Heart right ventricle (tissue), 16 donors: Measurements from ENCODE around the gene SCMH1. TPM values are rescaled to one million over a fixed set of nuclear protein-coding genes. Genes with fewer than 3 reads are reported as not detected.

Experiments
- ATAC-seq, 8 donors: fragments of 200-7000 bp; cut with Tn5 transposase; one replicate each; pipeline ENCODE4 v1.9.1; 2020; ENCODE audit warnings: mild to moderate bottlenecking in 8 of 8, moderate library complexity in 8 of 8, moderate number of reproducible peaks in 1 of 8
- DNase-seq, 2 donors: peaks; one replicate each; pipeline ENCODE4 v3.0.0-alpha.2; 2020
- H3K27ac ChIP-seq, 10 donors: fragments of 200-600 bp; sonication (generic) in 2 of 10; one replicate each; pipeline versions ENCODE4 v1.5.0 to v1.8.0; 2020 to 2022; ENCODE audit warnings: mild to moderate bottlenecking in 3 of 10
- H3K27me3 ChIP-seq, 7 donors: fragments of 200-600 bp; one replicate each; pipeline ENCODE4 v1.8.0; 2021 to 2022; ENCODE audit warnings: mild to moderate bottlenecking in 2 of 7
- H3K36me3 ChIP-seq, 9 donors: fragments of 200-600 bp; sonication (generic) in 1 of 9; one replicate each; pipeline versions ENCODE4 v1.5.0 to v1.8.0; 2020 to 2022; ENCODE audit warnings: mild to moderate bottlenecking in 2 of 9
- H3K4me1 ChIP-seq, 9 donors: fragments of 200-600 bp; sonication (generic) in 1 of 9; one replicate each; pipeline versions ENCODE4 v1.5.0 to v1.8.0; 2020 to 2022; ENCODE audit warnings: mild to moderate bottlenecking in 4 of 9
- H3K4me3 ChIP-seq, 10 donors: fragments of 200-600 bp; sonication (generic) in 2 of 10; one replicate each; pipeline versions ENCODE4 v1.5.0 to v1.8.0; 2020 to 2022; ENCODE audit warnings: mild to moderate bottlenecking in 7 of 10, moderate library complexity in 2 of 10
- H3K9me3 ChIP-seq, 11 donors: fragments of 200-600 bp in 10 of 11; sonication (generic) in 2 of 11; one replicate each; pipeline versions ENCODE4 v1.5.0 to v1.8.0; 2013 to 2022; ENCODE audit warnings: mild to moderate bottlenecking in 2 of 11, control low read depth in 1 of 11, moderate library complexity in 1 of 11
- WGBS, 2 donors: extraction: QIAGEN DNeasy Blood & Tissue Kit; methylation state at CpG; one replicate each; pipeline ENCODE4 v1.1.7; 2013; ENCODE audit warnings: inconsistent platforms in 1 of 2; 5-methylcytosine and 5-hydroxymethylcytosine counted together
- intact Hi-C, 10 donors: fragments of 100-400 bp; cut with DNase I; formaldehyde crosslinking; loops; one replicate each; pipeline versions ENCODE4 v1.11.1 to v1.14.2; 2022
- long read RNA-seq, 3 donors: library from polyadenylated mRNA; unstranded; transcript quantifications; one replicate each; pipeline ENCODE4 v2.0.0, GENCODE V29; 2020 to 2021
- polyA plus RNA-seq, 2 donors: library from polyadenylated mRNA; stranded (reverse); fragments of 200-250 nt; gene quantifications; one replicate each; pipeline ENCODE4 v1.2.3, GENCODE V29; 2013
- total RNA-seq, 10 donors: library from RNA; stranded (reverse); fragmentation: NEBNext Ultra II Directional in 3 of 10; extraction: Animal tissue kit (Norgen Biotek cat#: 25700) in 3 of 10; gene quantifications; one replicate each; pipeline versions ENCODE4 v1.2.1 to v1.2.4, GENCODE V29; 2021 to 2023
- TF ChIP-seq, protein P1 (sequence below), 9 donors: fragments of 200-600 bp; sonication (generic) in 2 of 9; IDR thresholded peaks; one replicate each; pipeline versions ENCODE4 v1.5.0 to v1.8.0; 2021 to 2022; ENCODE audit warnings: antibody characterized with exemption in 9 of 9, mild to moderate bottlenecking in 5 of 9, moderate library complexity in 1 of 9
- donor health status: Arrhythmogenic right ventricular cardiomyopathy.
- donor health status: ischemic (EF 13 %, LVEDD 7.1; RV severe dilation, severe dysfunction).
- donor health status: healthy with polysubstance abuse.
- donor health status: DM: no; HTN: yes; CAD: no.
- donor health status: DM: no; HTN: no; CAD: no.
- donor health status: ischemic (EF 25% LVEDD 6.9; RV normal size, moderate dysfunction).
- donor health status: ischemic (EF 25% LVEDD 5.7; RV mildly dilated, moderate dysfunction).
- donor health status: healthy.
- donor health status: DM: yes; HTN: yes; CAD: no.
- donor health status: Ischemic cardiomyopathy.
- donor health status: ischemic (EF 35%, LVEDD 5.7; RV mildly dilated, moderate dysfunction).
- donor health status: nonischemic (EF 11% LVEDD 7.7; RV severe dilation, severe dysfunction).
- donor health status: DM: yes; HTN: yes; CAD: no.
- donor health status: PGD.
- donor health status: ischemic (EF 29% LVEDD 5.4; RV normal size, mild dysfunction).
- donor health status: nonischemic (EF 23%, LVEDD 6.1; RV moderate dilation, normal function).

SCMH1 gene
- total RNA-seq (10 to 100 TPM; 34.4 to 53.5 (median 46.1) TPM), polyA plus RNA-seq (10 to 100 TPM; 29.6 to 34.3 TPM)
- long read RNA-seq, donor 1, partial matches to known transcripts, result 31 of 64 reads
- long read RNA-seq, donor 1, other reads (novel, unspliced or antisense), result 28 of 64 reads
- long read RNA-seq, donor 2, partial matches to known transcripts, result 38 of 63 reads
- long read RNA-seq, donor 2, other reads (novel, unspliced or antisense), result 21 of 63 reads
- long read RNA-seq, donor 3, partial matches to known transcripts, result 130 of 173 reads
- long read RNA-seq, donor 3, other reads (novel, unspliced or antisense), result 42 of 173 reads

DNA sequence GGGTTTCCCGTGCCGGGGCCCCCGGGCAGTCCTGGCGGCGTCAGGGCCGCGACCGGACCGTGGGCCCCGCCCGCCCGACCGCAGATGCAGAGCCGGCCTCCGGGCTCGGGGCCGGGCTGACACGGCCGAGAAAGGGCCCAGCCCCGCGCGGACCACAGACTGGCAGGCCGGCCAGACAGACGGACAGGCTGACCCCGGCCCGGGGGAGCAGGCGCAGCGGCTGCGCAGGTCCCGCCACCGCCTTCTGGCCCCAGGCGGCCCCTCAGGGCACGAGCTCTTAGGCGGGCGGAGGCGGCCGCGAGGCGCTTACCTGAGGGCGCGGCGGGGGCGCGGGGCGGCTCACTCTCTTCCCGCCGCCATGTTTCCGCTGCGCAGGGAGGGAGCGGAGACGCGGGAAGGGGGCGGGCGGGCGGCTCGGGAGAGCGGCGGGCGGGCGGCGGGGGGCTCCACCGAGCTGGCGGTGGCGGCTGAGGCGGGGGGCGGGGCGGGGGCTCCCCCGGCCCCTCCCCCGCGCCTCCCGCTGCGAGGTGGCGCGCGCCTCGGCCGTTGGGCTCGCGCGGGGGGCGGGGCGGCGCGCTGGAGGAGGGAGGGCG, at the start of gene SCMH1:
TSS of gene SCMH1 (minus strand) at position 558 of the 593 bp plus-strand sequence. CDS start 56,173 bp downstream, outside the sequence.
- intact Hi-C loops, result no loop called here
- DNase-seq, result peak; percentile 36 to 49
- H3K4me3 ChIP-seq, result peak within 1 kb of the TSS; percentile 73 to 94 (median 88)
- H3K4me1 ChIP-seq, result peaks cover 0 to 51% (median 42%) of the 10 kb centered on the region in 9 donors
- peak; percentile 39 to 73 (median 64) for ATAC-seq
- H3K36me3 ChIP-seq, result no peaks in the 10 kb centered on the region
- no peaks in the 10 kb centered on the region for H3K27me3 ChIP-seq
- TF ChIP-seq, protein P1, sequence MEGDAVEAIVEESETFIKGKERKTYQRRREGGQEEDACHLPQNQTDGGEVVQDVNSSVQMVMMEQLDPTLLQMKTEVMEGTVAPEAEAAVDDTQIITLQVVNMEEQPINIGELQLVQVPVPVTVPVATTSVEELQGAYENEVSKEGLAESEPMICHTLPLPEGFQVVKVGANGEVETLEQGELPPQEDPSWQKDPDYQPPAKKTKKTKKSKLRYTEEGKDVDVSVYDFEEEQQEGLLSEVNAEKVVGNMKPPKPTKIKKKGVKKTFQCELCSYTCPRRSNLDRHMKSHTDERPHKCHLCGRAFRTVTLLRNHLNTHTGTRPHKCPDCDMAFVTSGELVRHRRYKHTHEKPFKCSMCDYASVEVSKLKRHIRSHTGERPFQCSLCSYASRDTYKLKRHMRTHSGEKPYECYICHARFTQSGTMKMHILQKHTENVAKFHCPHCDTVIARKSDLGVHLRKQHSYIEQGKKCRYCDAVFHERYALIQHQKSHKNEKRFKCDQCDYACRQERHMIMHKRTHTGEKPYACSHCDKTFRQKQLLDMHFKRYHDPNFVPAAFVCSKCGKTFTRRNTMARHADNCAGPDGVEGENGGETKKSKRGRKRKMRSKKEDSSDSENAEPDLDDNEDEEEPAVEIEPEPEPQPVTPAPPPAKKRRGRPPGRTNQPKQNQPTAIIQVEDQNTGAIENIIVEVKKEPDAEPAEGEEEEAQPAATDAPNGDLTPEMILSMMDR (IDR thresholded peaks at IDR 0.05), result no peak
- WGBS, 2 donors, result 0 to 1% methylated on average over 36 to 75 of the region's 85 CpGs
- H3K27ac ChIP-seq, result peak within 1 kb of the TSS; percentile 88 to 99 (median 96)
- no peaks in the 10 kb centered on the region for H3K9me3 ChIP-seq

DNA sequence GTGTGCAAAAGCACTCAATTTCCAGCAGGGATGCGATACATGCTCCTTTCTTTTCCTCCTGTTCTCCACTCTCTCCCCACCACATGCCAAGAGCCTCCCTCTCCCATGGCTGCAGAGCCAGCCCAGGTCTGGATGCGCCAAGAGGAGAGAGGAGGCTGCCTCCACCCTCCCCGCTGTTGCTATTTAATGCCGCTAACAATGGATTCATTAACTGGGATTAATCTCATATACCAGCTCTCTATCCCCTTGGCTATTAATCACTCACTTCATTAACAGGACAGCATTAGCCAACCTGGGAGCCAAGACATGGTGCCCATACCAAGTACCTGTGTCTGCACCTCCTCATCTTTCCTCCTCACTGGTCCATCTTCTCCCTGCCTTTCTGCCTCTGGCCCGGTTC, 49.1 kb upstream of the SCMH1 start:
- Histone ChIP-seq H3K27ac (no peak overlapping the region), H3K27me3 (peaks cover 0 to 24% (median 16%) of the 10 kb centered on the region in 7 donors), H3K9me3 (no peaks in the 10 kb centered on the region), H3K4me3 (no peak overlapping the region), H3K4me1 (no peaks in the 10 kb centered on the region), H3K36me3 (no peaks in the 10 kb centered on the region)
- no peak for ATAC-seq
- WGBS, 2 donors, result 80 to 86% methylated on average over 5 of the region's 5 CpGs
- no peak for DNase-seq
- intact Hi-C loops, result no loop called here
- TF ChIP-seq, protein P1 (IDR thresholded peaks at IDR 0.05), result no peak

DNA sequence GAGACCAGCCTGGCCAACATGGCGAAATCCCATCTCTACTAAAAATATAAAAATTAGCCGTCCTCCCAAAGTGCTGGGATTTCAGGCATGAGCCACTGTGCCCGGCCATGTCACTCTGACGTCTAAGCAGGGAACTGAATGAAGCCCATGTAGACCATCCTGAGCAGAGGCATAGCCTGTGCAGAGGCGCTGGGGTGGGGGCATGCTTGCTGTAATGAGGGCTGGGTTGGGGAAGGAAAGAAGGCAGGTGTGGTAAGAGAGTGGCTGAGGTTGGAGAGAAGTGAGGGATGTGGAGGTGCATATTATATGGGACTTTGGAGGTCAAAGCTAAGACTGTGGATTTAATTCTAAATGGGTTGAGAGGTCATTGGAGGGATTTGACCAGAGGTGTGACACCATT, 47.1 kb upstream of the SCMH1 start:
- no peaks in the 10 kb centered on the region for H3K9me3 ChIP-seq
- H3K4me1 ChIP-seq, result no peaks in the 10 kb centered on the region
- TF ChIP-seq, protein P1 (IDR thresholded peaks at IDR 0.05), result no peak
- H3K27ac ChIP-seq, result no peak overlapping the region
- DNase-seq, result no peak
- ATAC-seq, result no peak
- H3K27me3 ChIP-seq, result peaks cover 0 to 24% (median 16%) of the 10 kb centered on the region in 7 donors
- intact Hi-C loops, result no loop called here
- 95 to 96% methylated on average over 5 of the region's 5 CpGs for WGBS, 2 donors
- H3K36me3 ChIP-seq, result no peaks in the 10 kb centered on the region
- no peak overlapping the region for H3K4me3 ChIP-seq

DNA sequence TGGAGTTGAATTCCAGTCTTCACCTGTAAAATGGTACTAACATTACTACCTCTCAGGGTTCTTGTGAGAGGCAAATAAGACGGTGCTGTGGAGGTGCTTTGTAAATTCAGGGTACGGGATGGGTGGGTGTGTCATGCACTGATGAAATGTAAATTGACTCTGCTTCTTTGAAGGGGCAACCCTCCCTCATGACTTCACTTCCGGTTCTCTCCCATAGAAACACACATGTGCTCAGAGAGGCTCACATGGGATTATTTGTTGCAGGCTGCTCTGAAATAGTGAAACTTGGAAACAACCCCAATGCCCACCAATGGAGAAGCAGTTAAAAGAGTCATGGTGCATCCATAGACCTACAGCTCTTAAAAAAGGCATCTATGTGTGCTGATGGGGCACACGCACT, 44.9 kb upstream of the SCMH1 start:
- ATAC-seq (no peak), DNase-seq (no peak)
- peaks cover 0 to 29% (median 13%) of the 10 kb centered on the region in 7 donors for H3K27me3 ChIP-seq
- 75 to 80% methylated on average over 4 of the region's 4 CpGs for WGBS, 2 donors
- intact Hi-C loops, result no loop called here
- no peak overlapping the region for H3K27ac ChIP-seq
- peaks cover 0 to 9% (median 0%) of the 10 kb centered on the region in 9 donors for H3K4me1 ChIP-seq
- H3K4me3 ChIP-seq, result no peak overlapping the region
- no peaks in the 10 kb centered on the region for H3K36me3 ChIP-seq
- no peaks in the 10 kb centered on the region for H3K9me3 ChIP-seq
- TF ChIP-seq, protein P1 (IDR thresholded peaks at IDR 0.05), result no peak
